Right cardiac atrium (tissue), 5 donors: ENCODE data around the gene SOCS2. TPM values are rescaled to one million over a fixed set of nuclear protein-coding genes. Genes with fewer than 3 reads are reported as not detected.

Experiments used
- ATAC-seq, 2 donors: fragments of 200-7000 bp; cut with Tn5 transposase; one replicate each; pipeline versions ENCODE4 v1.8.0 to v1.9.1; 2020; ENCODE audit warnings: moderate library complexity in 2 of 2, mild to moderate bottlenecking in 1 of 2
- DNase-seq, 3 donors: peaks; one replicate each; pipeline ENCODE4 v3.0.0-alpha.2; 2020
- H3K27ac ChIP-seq: one replicate; pipeline ENCODE4 v1.5.1; 2013; ENCODE audit warnings: mild to moderate bottlenecking, low read length, control low read depth, moderate library complexity
- H3K27me3 ChIP-seq: one replicate; pipeline ENCODE4 v1.6.1; 2013; ENCODE audit not compliant: control insufficient read depth, insufficient read depth
- H3K4me1 ChIP-seq: one replicate; pipeline ENCODE4 v1.6.1; 2013; ENCODE audit warnings: low read length; ENCODE audit not compliant: control insufficient read depth, insufficient read depth
- H3K4me3 ChIP-seq: one replicate; pipeline ENCODE4 v1.5.1; 2013; ENCODE audit warnings: low read length, control low read depth
- H3K9me3 ChIP-seq: one replicate; pipeline ENCODE4 v1.6.1; 2013; ENCODE audit warnings: low read length; ENCODE audit not compliant: control insufficient read depth
- WGBS: extraction: QIAGEN DNeasy Blood & Tissue Kit; methylation state at CpG from one replicate; pipeline ENCODE4 v1.1.7; 2013; 5-methylcytosine and 5-hydroxymethylcytosine counted together
- intact Hi-C, 4 donors: fragments of 100-400 bp; cut with DNase I; formaldehyde crosslinking; loops; one replicate each; pipeline versions ENCODE4 v1.11.0 to v1.14.0; 2022 to 2023
- polyA plus RNA-seq: library from polyadenylated mRNA; stranded (reverse); fragments of 200-250 nt; gene quantifications from one replicate; pipeline ENCODE4 v1.2.3, GENCODE V29; 2013
- total RNA-seq, 4 donors: library from RNA; stranded (reverse); fragmentation: NEBNext Ultra II Directional; extraction: Animal tissue kit (Norgen Biotek cat#: 25700); gene quantifications; one replicate each; pipeline ENCODE4 v1.2.1, GENCODE V29; 2021
- donor health status: healthy with polysubstance abuse.
- donor health status: DM: no; HTN: yes; CAD: no.
- donor health status: DM: no; HTN: no; CAD: no.
- donor health status: DM: no; HTN: yes; CAD: no; lungs with severe emphysema.
- donor health status: DM: yes; HTN: yes; CAD: no.

Gene SOCS2
- total and polyA plus RNA-seq, 5 donors: 11.3 to 19.1 (median 15.9) TPM

- H3K4me3 ChIP-seq: peak overlapping the region; percentile 54
- DNase-seq: no peak
These were observed 22.4 kb downstream of the SOCS2 start for GRCh38 chr12:93594766-93595311.

GRCh38 chr12:93595351-93595750, 22.9 kb downstream of the SOCS2 start:
- Histone ChIP-seq H3K27me3 (no peaks in the 10 kb centered on the region), H3K9me3 (no peaks in the 10 kb centered on the region), H3K4me3 (peak overlapping the region; percentile 54), H3K27ac (no peak overlapping the region), H3K4me1 (peaks cover 2% of the 10 kb centered on the region)
- DNase-seq (no peak), ATAC-seq (no peak)
- intact Hi-C loops: loop anchor here in 1 of 4 donors (10.0 kb wide), 1 partner anchor 69 kb away; no protein-coding TSS in a partner anchor
- WGBS: 41% methylated on average over 3 of the region's 3 CpGs

More at GRCh38 chr12:93594766-93595311, 22.4 kb downstream of the SOCS2 start:
- H3K27ac ChIP-seq: no peak overlapping the region
- intact Hi-C loops: loop anchor here in 2 of 4 donors (5.0 to 10.0 kb wide), 2 partner anchors 70 to 142 kb away; no protein-coding TSS in a partner anchor
- H3K9me3 ChIP-seq: no peaks in the 10 kb centered on the region
- H3K4me1 ChIP-seq: peaks cover 2% of the 10 kb centered on the region
- no peak for ATAC-seq
- no peaks in the 10 kb centered on the region for H3K27me3 ChIP-seq
- 44% methylated on average over 6 of the region's 6 CpGs for WGBS

- no peak for ATAC-seq
- WGBS: 77% methylated on average over 2 of the region's 2 CpGs
- peaks cover 4% of the 10 kb centered on the region for H3K4me1 ChIP-seq
These were observed 25.1 kb downstream of the SOCS2 start for GRCh38 chr12:93597608-93598007.

GRCh38 chr12:93599192-93599591, 26.7 kb downstream of the SOCS2 start:
- intact Hi-C loops: loop anchor here in 1 of 4 donors (10.0 kb wide), 1 partner anchor 66 kb away; no protein-coding TSS in a partner anchor
- H3K27me3 ChIP-seq: no peaks in the 10 kb centered on the region
- WGBS: 94% methylated on average over 3 of the region's 3 CpGs
- ATAC-seq: no peak
- DNase-seq: no peak
- no peak overlapping the region for H3K27ac ChIP-seq
- H3K4me1 ChIP-seq: peaks cover 11% of the 10 kb centered on the region
- H3K9me3 ChIP-seq: no peaks in the 10 kb centered on the region
- H3K4me3 ChIP-seq: no peak overlapping the region

More at GRCh38 chr12:93597608-93598007, 25.1 kb downstream of the SOCS2 start:
- Histone ChIP-seq H3K27me3 (no peaks in the 10 kb centered on the region), H3K4me3 (no peak overlapping the region), H3K27ac (no peak overlapping the region), H3K9me3 (no peaks in the 10 kb centered on the region)
- intact Hi-C loops: loop anchor here in 1 of 4 donors (10.0 kb wide), 1 partner anchor 67 kb away; no protein-coding TSS in a partner anchor
- no peak for DNase-seq

- no peak for DNase-seq
These were observed 29.1 kb downstream of the SOCS2 start for GRCh38 chr12:93601591-93601990.

GRCh38 chr12:93602897-93603668, 30.6 kb downstream of the SOCS2 start:
- Histone ChIP-seq H3K4me3 (no peak overlapping the region), H3K9me3 (no peaks in the 10 kb centered on the region), H3K27me3 (no peaks in the 10 kb centered on the region), H3K4me1 (peaks cover 9% of the 10 kb centered on the region), H3K27ac (peak overlapping the region; percentile 45)
- intact Hi-C loops: no loop called here
- DNase-seq (no peak), ATAC-seq (peak in 1 of 2 donors; percentile 52)
- 47% methylated on average over 8 of the region's 8 CpGs for WGBS

More at GRCh38 chr12:93601591-93601990, 29.1 kb downstream of the SOCS2 start:
- ATAC-seq: no peak
- peaks cover 11% of the 10 kb centered on the region for H3K4me1 ChIP-seq
- H3K9me3 ChIP-seq: no peaks in the 10 kb centered on the region
- 68% methylated on average over 2 of the region's 2 CpGs for WGBS
- H3K4me3 ChIP-seq: no peak overlapping the region
- no peak overlapping the region for H3K27ac ChIP-seq
- H3K27me3 ChIP-seq: no peaks in the 10 kb centered on the region
- intact Hi-C loops: no loop called here

GRCh38 chr12:93603762-93604161, 31.3 kb downstream of the SOCS2 start:
- ATAC-seq (no peak), DNase-seq (no peak)
- Histone ChIP-seq H3K27ac (no peak overlapping the region), H3K4me1 (peaks cover 9% of the 10 kb centered on the region), H3K4me3 (no peak overlapping the region), H3K27me3 (no peaks in the 10 kb centered on the region), H3K9me3 (no peaks in the 10 kb centered on the region)
- 42% methylated on average over 4 of the region's 4 CpGs for WGBS
- intact Hi-C loops: no loop called here

GRCh38 chr12:93608313-93608712, 35.8 kb downstream of the SOCS2 start:
- Histone ChIP-seq H3K9me3 (no peaks in the 10 kb centered on the region), H3K27ac (no peak overlapping the region), H3K4me1 (no peaks in the 10 kb centered on the region), H3K4me3 (no peak overlapping the region), H3K27me3 (no peaks in the 10 kb centered on the region)
- intact Hi-C loops: no loop called here
- DNase-seq (no peak), ATAC-seq (no peak)
- WGBS: 98% methylated on average over 1 of the region's 1 CpG

GRCh38 chr12:93609281-93610192, 37.1 kb downstream of the SOCS2 start:
- DNase-seq (no peak), ATAC-seq (no peak)
- H3K4me1 ChIP-seq: no peaks in the 10 kb centered on the region
- no peak overlapping the region for H3K27ac ChIP-seq
- no peak overlapping the region for H3K4me3 ChIP-seq
- 98% methylated on average over 4 of the region's 4 CpGs for WGBS
- no peaks in the 10 kb centered on the region for H3K27me3 ChIP-seq
- H3K9me3 ChIP-seq: no peaks in the 10 kb centered on the region
- intact Hi-C loops: no loop called here

GRCh38 chr12:93612776-93613175, 40.3 kb downstream of the SOCS2 start:
- DNase-seq (no peak), ATAC-seq (peak in 1 of 2 donors; percentile 50)
- Histone ChIP-seq H3K4me3 (no peak overlapping the region), H3K27ac (no peak overlapping the region), H3K27me3 (no peaks in the 10 kb centered on the region), H3K4me1 (no peaks in the 10 kb centered on the region), H3K9me3 (no peaks in the 10 kb centered on the region)
- intact Hi-C loops: no loop called here
- 48% methylated on average over 4 of the region's 4 CpGs for WGBS
